WI38 (cell line): ENCODE results near the gene COL1A2.

Experiments
- H3K4me3 ChIP-seq: 2 replicates; pipeline ENCODE4 v1.5.1; 2011; ENCODE audit warnings: low read depth, mild to moderate bottlenecking, control low read depth, low read length
- CTCF ChIP-seq: IDR thresholded peaks from 2 replicates; pipeline ENCODE4 v1.5.1; 2012; ENCODE audit warnings: low read depth, mild to moderate bottlenecking, control low read depth, low read length

COL1A2 gene

DNA sequence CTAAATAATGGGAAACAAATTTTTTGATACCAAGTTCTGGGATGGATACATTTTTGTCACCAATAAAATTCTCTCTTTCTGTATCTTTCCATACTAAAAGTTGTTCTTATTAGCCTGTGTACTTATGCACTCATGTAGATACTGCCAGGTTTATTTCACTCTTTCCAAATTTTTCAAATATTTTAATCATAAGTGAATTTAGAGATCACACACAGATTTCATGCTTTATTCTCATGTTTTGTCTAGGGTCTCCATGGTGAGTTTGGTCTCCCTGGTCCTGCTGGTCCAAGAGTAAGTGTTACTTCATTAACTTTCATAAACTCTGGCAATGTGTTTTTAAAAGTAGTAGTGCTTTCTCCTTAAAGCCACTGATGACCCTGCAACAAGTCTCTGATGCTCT is 20.3 kb downstream of the COL1A2 start:
- H3K4me3 ChIP-seq = no peak overlapping the region
- TF ChIP-seq CTCF = no peak

DNA sequence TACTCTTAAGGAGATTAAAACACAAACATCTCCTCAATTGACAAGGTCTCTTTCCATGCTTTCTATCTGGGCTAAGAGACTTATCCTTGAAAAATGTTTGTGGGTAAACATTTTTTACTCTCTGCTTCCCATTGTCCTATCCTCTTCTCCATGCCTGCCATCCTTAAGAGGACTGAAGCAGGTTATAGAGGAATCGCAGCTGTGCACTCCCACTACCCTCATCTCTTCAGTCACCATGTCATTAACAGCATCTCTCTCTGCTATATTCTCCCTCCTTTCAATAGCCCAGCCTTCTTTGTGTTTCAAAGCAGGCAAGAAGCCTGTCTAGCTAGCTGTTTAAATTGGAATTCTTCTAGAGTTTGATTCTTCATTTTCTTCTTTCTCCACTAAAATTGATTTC is 22.6 kb downstream of the COL1A2 start:
- H3K4me3 ChIP-seq = no peak overlapping the region
- TF ChIP-seq CTCF = no peak

DNA sequence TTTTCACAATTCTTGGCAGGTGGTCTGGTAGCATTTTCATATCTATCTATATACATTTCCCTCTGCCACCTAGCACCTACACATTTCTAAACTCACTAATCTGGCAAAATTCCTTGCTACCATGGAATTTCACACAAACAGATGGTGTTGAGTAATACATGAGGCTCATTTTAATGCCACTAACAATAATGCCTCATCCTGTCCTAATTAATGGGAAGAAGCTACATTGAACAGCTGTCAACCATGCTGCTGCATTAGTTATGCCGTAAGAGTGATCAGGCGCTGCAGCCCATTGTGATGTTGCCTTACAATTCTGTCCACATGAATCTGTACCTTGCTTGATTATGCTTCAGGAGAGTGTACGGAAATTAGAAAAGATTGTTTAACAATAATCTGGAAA is 23.2 kb downstream of the COL1A2 start:
- TF ChIP-seq CTCF = no peak
- no peak overlapping the region for H3K4me3 ChIP-seq

GRCh38 chr7:94418851-94419250 is 24.2 kb downstream of the COL1A2 start:
- no peak for TF ChIP-seq CTCF

DNA sequence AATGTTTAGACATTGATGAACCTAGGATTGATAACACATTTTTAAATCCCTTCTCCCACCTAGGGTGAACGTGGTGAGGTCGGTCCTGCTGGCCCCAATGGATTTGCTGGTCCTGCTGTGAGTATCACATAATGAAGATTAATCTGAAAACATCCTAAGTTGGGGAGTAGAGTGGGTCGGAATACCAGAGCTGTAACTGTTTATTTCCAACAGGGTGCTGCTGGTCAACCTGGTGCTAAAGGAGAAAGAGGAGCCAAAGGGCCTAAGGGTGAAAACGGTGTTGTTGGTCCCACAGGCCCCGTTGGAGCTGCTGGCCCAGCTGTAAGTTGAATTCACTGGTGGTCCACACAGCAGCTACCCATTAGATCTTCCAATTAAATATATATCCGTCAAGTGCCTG is 25.6 kb downstream of the COL1A2 start:
- no peak for TF ChIP-seq CTCF
- no peak overlapping the region for H3K4me3 ChIP-seq

More at GRCh38 chr7:94418851-94419250, 24.2 kb downstream of the COL1A2 start:
- H3K4me3 ChIP-seq = no peak overlapping the region

GRCh38 chr7:94421681-94422080 is 27.0 kb downstream of the COL1A2 start:
- no peak overlapping the region for H3K4me3 ChIP-seq
- no peak for TF ChIP-seq CTCF

- TF ChIP-seq CTCF = no peak
- no peak overlapping the region for H3K4me3 ChIP-seq
Measured at GRCh38 chr7:94422136-94422535, 27.4 kb downstream of the COL1A2 start.
